ENCODE results near the gene RAB14. TPM values are rescaled to one million over a fixed set of nuclear protein-coding genes. Genes with fewer than 3 reads are reported as not detected.

Gene RAB14
- total and polyA plus RNA-seq, 10 of the 15 experiments (the other 5 are each of a cell fraction or from before 2014, with no cell fraction given) = 16.7 to 59.9 (median 25.4) TPM

DNA sequence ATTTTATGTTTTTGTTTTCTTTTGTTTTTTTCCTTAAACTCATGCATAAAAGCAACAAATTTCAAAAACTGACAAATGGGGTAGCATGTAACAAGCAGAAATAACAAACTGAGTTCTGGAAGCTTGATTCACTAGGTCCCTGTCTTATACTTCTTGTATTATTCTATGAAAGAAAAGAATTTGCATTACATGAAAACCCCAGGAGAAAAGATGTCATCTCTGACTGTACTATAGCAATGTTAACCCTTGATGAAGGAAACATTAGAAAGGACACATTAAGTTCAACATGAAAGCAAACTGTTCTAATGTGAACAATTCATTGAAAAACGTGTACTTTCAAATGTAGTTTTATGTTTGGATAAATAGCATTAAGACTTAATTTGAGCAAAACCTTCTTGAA lies 9.2 kb downstream of the RAB14 start:
- peaks cover 8% of the 10 kb centered on the region for H3K4me1 ChIP-seq (ENCODE audit: control insufficient read depth, insufficient read depth, low read length)
- H3K27ac ChIP-seq (ENCODE audit: control insufficient read depth, insufficient read depth) = 0 out of 2 replicates have a peak overlapping the region, but pooled peaks have one; percentile 18
- intact Hi-C loops (cut with micrococcal nuclease; ENCODE audit: unreplicated experiment) = loop anchor here (5.0 kb wide), 1 partner anchor 70 kb away; no protein-coding TSS in a partner anchor
- ChIA-PET RAD21 (ENCODE audit: unreplicated experiment) (interaction anchor here (1.1 kb wide), 1 partner anchor 9 kb away, joined by 3 read pairs; the partner anchor contains the start of gene RAB14), SMC1A (ENCODE audit: uncharacterized antibody, unreplicated experiment) (interaction anchor here (0.8 to 1.6 kb wide), 4 partner anchors 8 to 21 kb away, joined by 3 to 5 read pairs (median 4); partner anchors contain the start of gene RAB14), POLR2A (interaction anchor here (1.0 to 1.2 kb wide), 2 partner anchors 9 kb away, joined by 3 to 8 read pairs; partner anchors contain the start of gene RAB14), CTCF (interaction anchor here (0.6 to 1.0 kb wide), 2 partner anchors 9 to 86 kb away, joined by 3 read pairs; partner anchors contain the start of gene RAB14)
- no peaks in the 10 kb centered on the region for H3K27me3 ChIP-seq (replicated peaks in 1 of 2; ENCODE audit: control insufficient read depth in 2 of 2, insufficient read depth in 2 of 2, low read length in 1 of 2)
- no peak overlapping the region for H2AFZ ChIP-seq (ENCODE audit: control insufficient read depth, low read depth, low read length)
- no peaks in the 10 kb centered on the region; the same call in 1 of the 2 replicates for H4K20me1 ChIP-seq (ENCODE audit: control insufficient read depth, insufficient read depth)
- no peak overlapping the region for H3K4me3 ChIP-seq
- H3K4me2 ChIP-seq (ENCODE audit: control insufficient read depth, insufficient read depth) = peak overlapping the region; percentile 26
- no peak for FAIRE-seq
- WGBS (ENCODE audit: insufficient coverage, insufficient replicate concordance, low lambda C conversion rate, missing lambda C conversion rate) = 72% methylated on average over 1 of the region's 1 CpG
- ATAC-seq = peak; percentile 3; the same call in 1 of the 3 replicates
- TF ChIP-seq NRF1 (conservative IDR thresholded peaks at IDR 0.05; ENCODE audit: low read depth, low read length) (no peak), RELA (IDR thresholded peaks at IDR 0.05; ENCODE audit: borderline replicate concordance, partially characterized antibody) (no peak), EZH2 (IDR thresholded peaks at IDR 0.05; ENCODE audit: borderline replicate concordance, control insufficient read depth, low read depth, low read length) (no peak), POU2F2 (IDR thresholded peaks at IDR 0.05; ENCODE audit: borderline replicate concordance, low read depth, low read length) (no peak), SIN3A (IDR thresholded peaks at IDR 0.05; ENCODE audit: low read depth, low read length) (no peak), BRCA1 (IDR thresholded peaks at IDR 0.05; ENCODE audit: low read depth, low read length) (no peak)
- peaks cover 99% of the 10 kb centered on the region for H3K79me2 ChIP-seq (ENCODE audit: control insufficient read depth, insufficient read depth, low read length)
- no peak for DNase-seq (ENCODE audit: low read depth, low spot score)
- in situ Hi-C loops (cut with MboI) = no loop called here
- H3K36me3 ChIP-seq (ENCODE audit: control insufficient read depth in 2 of 2, insufficient read depth in 2 of 2, low read length in 1 of 2) = peaks cover 0 to 3% of the 10 kb centered on the region in 2 experiments; a peak in 1 of 4 replicates
- H3K9ac ChIP-seq (ENCODE audit: control insufficient read depth, insufficient read depth, low read length) = no peak overlapping the region
- no TSS peak for BruUV-seq (replicated peaks)
- H3K9me3 ChIP-seq (replicated peaks; ENCODE audit: control insufficient read depth, insufficient read depth, low read length) = no peaks in the 10 kb centered on the region

DNA sequence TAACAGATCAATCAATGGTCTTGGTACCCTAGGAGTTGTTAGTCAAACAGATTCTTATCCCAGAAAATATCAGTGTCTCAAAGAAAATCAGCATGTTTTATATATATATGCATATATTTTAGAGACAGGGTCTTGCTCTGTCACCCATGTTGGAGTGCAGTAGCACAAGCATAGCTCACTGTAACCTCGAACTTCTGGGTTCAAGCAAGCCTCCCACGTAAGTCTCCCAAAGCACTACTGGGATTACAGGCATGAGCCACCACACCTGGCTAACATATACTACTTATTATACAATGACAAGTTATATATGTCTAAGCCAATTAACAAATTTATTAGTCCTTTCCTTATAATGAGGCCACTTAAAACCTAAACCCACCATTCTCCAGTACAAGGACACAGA lies 10.4 kb downstream of the RAB14 start:
- Histone ChIP-seq H3K4me2 (ENCODE audit: control insufficient read depth, insufficient read depth) (no peak overlapping the region; the same call in 1 of the 2 replicates), H3K79me2 (ENCODE audit: control insufficient read depth, insufficient read depth, low read length) (peaks cover 98% of the 10 kb centered on the region), H3K9ac (ENCODE audit: control insufficient read depth, insufficient read depth, low read length) (no peak overlapping the region), H3K4me1 (ENCODE audit: control insufficient read depth, insufficient read depth, low read length) (peaks cover 4% of the 10 kb centered on the region), H3K27me3 (replicated peaks in 1 of 2; ENCODE audit: control insufficient read depth in 2 of 2, insufficient read depth in 2 of 2, low read length in 1 of 2) (no peaks in the 10 kb centered on the region), H2AFZ (ENCODE audit: control insufficient read depth, low read depth, low read length) (no peak overlapping the region), H4K20me1 (ENCODE audit: control insufficient read depth, insufficient read depth) (no peaks in the 10 kb centered on the region; the same call in 1 of the 2 replicates), H3K36me3 (ENCODE audit: control insufficient read depth in 2 of 2, insufficient read depth in 2 of 2, low read length in 1 of 2) (peaks cover 0 to 3% of the 10 kb centered on the region in 2 experiments; a peak in 1 of 4 replicates), H3K27ac (ENCODE audit: control insufficient read depth, insufficient read depth) (no peak overlapping the region), H3K4me3 (no peak overlapping the region), H3K9me3 (replicated peaks; ENCODE audit: control insufficient read depth, insufficient read depth, low read length) (no peaks in the 10 kb centered on the region)
- intact Hi-C loops (cut with micrococcal nuclease; ENCODE audit: unreplicated experiment) (loop anchor here (5.0 kb wide), 1 partner anchor 69 kb away; no protein-coding TSS in a partner anchor), in situ Hi-C loops (cut with MboI) (no loop called here)
- BruUV-seq (replicated peaks) = no TSS peak
- DNase-seq (ENCODE audit: low read depth, low spot score) (no peak), FAIRE-seq (no peak), ATAC-seq (peak; percentile 17)
- ChIA-PET RAD21 (ENCODE audit: unreplicated experiment) (no interaction called here), CTCF (interaction anchor here (1.4 to 1.7 kb wide), 2 partner anchors 8 to 14 kb away, joined by 4 read pairs; no protein-coding TSS in a partner anchor), POLR2A (interaction anchor here (2.0 kb wide), 1 partner anchor 9 kb away, joined by 5 read pairs; no protein-coding TSS in a partner anchor), SMC1A (ENCODE audit: uncharacterized antibody, unreplicated experiment) (interaction anchor here (0.8 to 0.9 kb wide), 2 partner anchors 27 to 30 kb away, joined by 3 read pairs; no protein-coding TSS in a partner anchor)
- 89% methylated on average over 2 of the region's 2 CpGs for WGBS (ENCODE audit: insufficient coverage, insufficient replicate concordance, low lambda C conversion rate, missing lambda C conversion rate)
- TF ChIP-seq, protein P1, sequence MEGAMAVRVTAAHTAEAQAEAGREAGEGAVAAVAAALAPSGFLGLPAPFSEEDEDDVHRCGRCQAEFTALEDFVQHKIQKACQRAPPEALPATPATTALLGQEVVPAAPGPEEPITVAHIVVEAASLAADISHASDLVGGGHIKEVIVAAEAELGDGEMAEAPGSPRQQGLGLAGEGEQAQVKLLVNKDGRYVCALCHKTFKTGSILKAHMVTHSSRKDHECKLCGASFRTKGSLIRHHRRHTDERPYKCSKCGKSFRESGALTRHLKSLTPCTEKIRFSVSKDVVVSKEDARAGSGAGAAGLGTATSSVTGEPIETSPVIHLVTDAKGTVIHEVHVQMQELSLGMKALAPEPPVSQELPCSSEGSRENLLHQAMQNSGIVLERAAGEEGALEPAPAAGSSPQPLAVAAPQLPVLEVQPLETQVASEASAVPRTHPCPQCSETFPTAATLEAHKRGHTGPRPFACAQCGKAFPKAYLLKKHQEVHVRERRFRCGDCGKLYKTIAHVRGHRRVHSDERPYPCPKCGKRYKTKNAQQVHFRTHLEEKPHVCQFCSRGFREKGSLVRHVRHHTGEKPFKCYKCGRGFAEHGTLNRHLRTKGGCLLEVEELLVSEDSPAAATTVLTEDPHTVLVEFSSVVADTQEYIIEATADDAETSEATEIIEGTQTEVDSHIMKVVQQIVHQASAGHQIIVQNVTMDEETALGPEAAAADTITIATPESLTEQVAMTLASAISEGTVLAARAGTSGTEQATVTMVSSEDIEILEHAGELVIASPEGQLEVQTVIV (IDR thresholded peaks at IDR 0.05; ENCODE audit: borderline replicate concordance, partially characterized antibody) = no peak
- TF ChIP-seq GATAD2B (conservative IDR thresholded peaks at IDR 0.05; ENCODE audit: low read depth) (no peak), SMAD5 (IDR thresholded peaks at IDR 0.05; ENCODE audit: low read depth) (no peak), RBBP5 (conservative IDR thresholded peaks at IDR 0.05) (no peak), KDM1A (IDR thresholded peaks at IDR 0.05; ENCODE audit: borderline replicate concordance) (no peak), NR2C2 (IDR thresholded peaks at IDR 0.05; ENCODE audit: borderline replicate concordance, control insufficient read depth, insufficient read length, low read depth) (no peak)
- TF ChIP-seq, protein P2, sequence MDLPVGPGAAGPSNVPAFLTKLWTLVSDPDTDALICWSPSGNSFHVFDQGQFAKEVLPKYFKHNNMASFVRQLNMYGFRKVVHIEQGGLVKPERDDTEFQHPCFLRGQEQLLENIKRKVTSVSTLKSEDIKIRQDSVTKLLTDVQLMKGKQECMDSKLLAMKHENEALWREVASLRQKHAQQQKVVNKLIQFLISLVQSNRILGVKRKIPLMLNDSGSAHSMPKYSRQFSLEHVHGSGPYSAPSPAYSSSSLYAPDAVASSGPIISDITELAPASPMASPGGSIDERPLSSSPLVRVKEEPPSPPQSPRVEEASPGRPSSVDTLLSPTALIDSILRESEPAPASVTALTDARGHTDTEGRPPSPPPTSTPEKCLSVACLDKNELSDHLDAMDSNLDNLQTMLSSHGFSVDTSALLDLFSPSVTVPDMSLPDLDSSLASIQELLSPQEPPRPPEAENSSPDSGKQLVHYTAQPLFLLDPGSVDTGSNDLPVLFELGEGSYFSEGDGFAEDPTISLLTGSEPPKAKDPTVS (IDR thresholded peaks at IDR 0.05; ENCODE audit: low read depth, low read length) = no peak
